ENCODE data around the gene ATP8B2. TPM values are rescaled to one million over a fixed set of nuclear protein-coding genes. Genes with fewer than 3 reads are reported as not detected.

The ATP8B2 gene
- 112 and 199 TPM in 2 replicates for total RNA-seq (ENCODE audit: low replicate concordance)

GRCh38 chr1:154324669-154325582 lies at the start of gene ATP8B2:
Gene ATP8B2, plus strand, starts transcription at chr1:154325525. Its CDS starts 2,617 bp downstream, at chr1:154328142.

DNA sequence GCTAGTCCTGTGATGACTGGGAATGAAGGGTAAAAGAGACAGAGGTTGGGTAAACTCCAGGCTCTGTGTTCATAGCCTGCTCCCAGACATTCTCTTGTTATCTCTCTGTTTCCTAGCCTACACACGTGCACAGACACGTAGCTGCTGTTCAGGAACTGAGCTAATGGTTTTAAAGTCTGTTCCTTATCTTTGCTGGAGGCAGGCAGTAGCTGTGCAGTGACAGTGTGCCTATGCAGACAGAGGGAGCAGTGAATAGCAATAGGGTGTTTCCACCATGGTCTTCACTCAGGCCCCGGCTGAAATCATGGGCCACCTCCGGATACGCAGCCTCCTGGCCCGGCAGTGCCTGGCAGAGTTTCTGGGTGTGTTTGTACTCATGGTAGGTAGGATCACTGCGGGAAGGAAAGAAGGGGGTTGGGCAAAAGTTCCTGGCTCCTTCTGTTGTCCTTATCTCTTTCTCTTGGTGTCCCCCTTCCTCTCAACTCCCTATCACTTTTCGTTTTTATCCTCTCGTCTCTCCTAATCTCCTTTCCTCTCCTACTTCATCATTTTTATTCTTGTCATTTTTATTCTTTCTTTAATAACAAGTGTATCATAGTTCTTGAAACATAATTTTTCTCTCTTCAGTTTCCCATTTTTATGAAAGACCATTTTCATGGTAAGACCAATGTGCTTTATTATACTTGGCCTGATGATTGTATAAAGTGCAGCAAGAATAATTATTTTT lies 4.3 kb upstream of the ATP8B2 start, which contains the start of gene AQP10:
Gene AQP10, plus strand, starts transcription at position 212 of the 727 bp plus-strand sequence. Its CDS starts 63 bp downstream, at position 275.

Other genes starting within 250 kb of the ATP8B2 start
- gene NUP210L, start 170.5 kb upstream of the ATP8B2 start, total RNA-seq (ENCODE audit: low replicate concordance), result under 0.01 and 0.12 TPM in 2 replicates
- gene TPM3, start 133.4 kb upstream of the ATP8B2 start, total RNA-seq (ENCODE audit: low replicate concordance), result 517 and 625 TPM in 2 replicates
- gene CFAP141, start 119.2 kb upstream of the ATP8B2 start, total RNA-seq (ENCODE audit: low replicate concordance), result not detected in 2 replicates
- 48.1 and 61.1 TPM in 2 replicates for gene UBAP2L, start 104.6 kb upstream of the ATP8B2 start, total RNA-seq (ENCODE audit: low replicate concordance)
- 70.4 and 120 TPM in 2 replicates for gene HAX1, start 52.9 kb upstream of the ATP8B2 start, total RNA-seq (ENCODE audit: low replicate concordance)
- 0.12 and 0.15 TPM in 2 replicates for gene AQP10, start 4.4 kb upstream of the ATP8B2 start, total RNA-seq (ENCODE audit: low replicate concordance)
- 1.1 and 12.5 TPM in 2 replicates for gene IL6R, start 79.8 kb downstream of the ATP8B2 start, total RNA-seq (ENCODE audit: low replicate concordance)
- not detected in 2 replicates for gene TDRD10, start 176.7 kb downstream of the ATP8B2 start, total RNA-seq (ENCODE audit: low replicate concordance)
- under 0.01 and 0.12 TPM in 2 replicates for gene SHE, start 176.9 kb downstream of the ATP8B2 start, total RNA-seq (ENCODE audit: low replicate concordance)
- 21.9 and 50.7 TPM in 2 replicates for gene UBE2Q1, start 233.1 kb downstream of the ATP8B2 start, total RNA-seq (ENCODE audit: low replicate concordance)
- 0.23 TPM in 1 of 2 replicates, not detected in the other for gene CHRNB2, start 242.3 kb downstream of the ATP8B2 start, total RNA-seq (ENCODE audit: low replicate concordance)

Measured in smooth muscle cell of the coronary artery (primary cell).